GM12891 (cell line): Measurements from ENCODE around the gene CFAP20.

Experiments used
- PAX5 ChIP-seq: IDR thresholded peaks from 2 replicates; pipeline ENCODE4 v1.6.1; 2011; ENCODE audit warnings: low read length, moderate library complexity, mild to moderate bottlenecking; ENCODE audit not compliant: insufficient read depth, severe bottlenecking
- POLR2A ChIP-seq: IDR thresholded peaks from 2 replicates; pipeline ENCODE4 v1.6.1; 2011; ENCODE audit warnings: low read depth, low read length, control low read depth
- POLR2AphosphoS5 ChIP-seq: IDR thresholded peaks from 2 replicates; pipeline ENCODE4 v1.6.1; 2011; ENCODE audit warnings: low read depth, low read length, control low read depth
- SPI1 ChIP-seq: IDR thresholded peaks from 2 replicates; pipeline ENCODE4 v1.6.1; 2011; ENCODE audit warnings: low read depth, low read length, control low read depth
- TAF1 ChIP-seq: IDR thresholded peaks from 2 replicates; pipeline ENCODE4 v1.6.1; 2011; ENCODE audit warnings: low read depth, low read length, control low read depth

- TF ChIP-seq POLR2A (no peak), POLR2AphosphoS5 (no peak), SPI1 (no peak), TAF1 (no peak), PAX5 (no peak)
Observed at GRCh38 chr16:58116529-58116928, 12.7 kb downstream of the CFAP20 start.
